ENCODE data around the gene ECHS1. TPM values are rescaled to one million over a fixed set of nuclear protein-coding genes. Genes with fewer than 3 reads are reported as not detected.

ECHS1 gene
- polyA plus RNA-seq, 3 donors, result 34.6 to 102 (median 85.1) TPM

DNA sequence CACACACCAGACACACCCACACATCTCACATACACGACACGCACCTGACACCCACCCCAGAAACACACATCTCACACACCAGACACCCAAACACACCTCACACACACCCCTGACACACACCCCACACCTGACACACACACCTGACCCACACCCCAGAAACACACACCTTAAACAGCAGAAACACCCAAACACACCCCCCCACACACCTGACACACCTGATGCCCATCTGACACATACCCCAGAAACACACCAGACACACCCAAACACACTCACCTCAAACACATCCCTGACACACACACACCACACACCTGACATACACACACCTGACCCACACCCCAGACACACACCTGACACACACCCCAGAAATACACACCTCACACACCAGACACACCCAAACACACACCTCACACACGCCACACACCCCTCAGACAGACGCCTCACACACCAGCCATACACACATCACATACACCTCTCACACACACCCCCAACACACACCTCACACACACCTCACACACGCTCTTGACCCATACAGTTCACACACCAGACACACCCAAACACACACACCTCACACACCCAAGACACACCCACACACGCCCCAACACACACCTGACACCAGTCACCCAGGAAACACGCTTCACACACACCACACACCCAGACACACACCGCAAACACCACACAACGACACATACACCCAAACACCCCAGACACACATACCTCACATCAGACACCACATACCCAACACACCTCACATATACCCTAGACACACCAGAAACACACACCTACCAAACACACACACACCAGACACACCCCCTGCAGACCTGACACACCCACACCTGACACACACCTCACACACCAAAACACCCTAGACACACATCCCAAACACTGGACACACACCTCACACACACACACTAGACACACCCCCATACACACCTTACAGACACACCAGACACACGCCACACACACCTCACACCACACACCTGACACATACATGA lies 34.8 kb downstream of the ECHS1 start:
- intact Hi-C loops (cut with micrococcal nuclease), result no loop called here
- Mint-ChIP-seq H3K9me3 (peaks cover 0 to 17% (median 7%) of the 10 kb centered on the region in 7 donors), H3K36me3 (no peaks in the 10 kb centered on the region), H3K27ac (no peak overlapping the region), H3K27me3 (ENCODE audit: low read depth in 3 of 3) (peaks cover 17 to 35% (median 34%) of the 10 kb centered on the region in 3 donors), H3K4me3 (no peak overlapping the region), H3K4me1 (peaks cover 7% of the 10 kb centered on the region)
- Histone ChIP-seq H3K4me1 (ENCODE audit: control insufficient read depth in 1 of 2, insufficient read depth in 2 of 2, low read length in 2 of 2) (peaks cover 7 to 12% of the 10 kb centered on the region in 2 donors), H2AFZ (ENCODE audit: insufficient read depth, low read depth, low read length, poor library complexity, severe bottlenecking) (no peak overlapping the region), H3K79me2 (ENCODE audit: insufficient read depth, low read length) (no peaks in the 10 kb centered on the region), H3K9ac (ENCODE audit: insufficient read depth, low read length, poor library complexity, severe bottlenecking) (no peak overlapping the region), H3K4me3 (replicated peaks in 1 of 3; ENCODE audit: low read depth in 2 of 3, low read length in 3 of 3) (no peak overlapping the region), H4K20me1 (ENCODE audit: insufficient read depth, low read length) (no peaks in the 10 kb centered on the region), H3K4me2 (replicated peaks; ENCODE audit: extremely low read depth, low read length, poor library complexity, severe bottlenecking) (no peak overlapping the region), H3K36me3 (replicated peaks in 1 of 2; ENCODE audit: control insufficient read depth in 1 of 2, insufficient read depth in 2 of 2, low read length in 2 of 2) (no peaks in the 10 kb centered on the region), H3K27ac (ENCODE audit: low read depth in 1 of 2, low read length in 2 of 2) (no peak overlapping the region), H3K27me3 (ENCODE audit: control insufficient read depth in 2 of 2, insufficient read depth in 2 of 2, low read length in 2 of 2) (peaks cover 9 to 50% of the 10 kb centered on the region in 2 donors), H3K9me3 (replicated peaks in 1 of 2; ENCODE audit: control insufficient read depth in 1 of 2, insufficient read depth in 1 of 2, low read length in 2 of 2) (peaks cover 5 to 29% of the 10 kb centered on the region in 2 donors)
- 92% methylated on average over 10 of the region's 10 CpGs for WGBS (ENCODE audit: insufficient coverage)
- DNase-seq, result no peak
- TF ChIP-seq CTCF (IDR thresholded peaks at IDR 0.05), result no peak

DNA sequence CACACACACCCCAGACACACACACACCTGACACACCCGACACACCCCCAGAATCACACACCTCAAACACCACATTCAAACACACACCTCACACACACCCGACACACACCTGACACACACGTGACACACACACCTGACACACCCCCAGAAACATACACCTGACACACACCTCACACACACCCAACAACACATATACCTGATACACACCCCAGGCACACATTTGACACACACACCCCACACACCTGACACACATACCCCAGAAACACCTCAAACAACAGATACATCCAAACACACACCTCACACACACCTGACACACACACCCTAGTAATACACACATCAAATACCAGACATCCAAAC lies 35.8 kb downstream of the ECHS1 start:
- no peak for DNase-seq
- H3K4me3 Mint-ChIP-seq, result no peak overlapping the region
- H3K4me1 ChIP-seq (ENCODE audit: control insufficient read depth in 1 of 2, insufficient read depth in 2 of 2, low read length in 2 of 2), result peaks cover 7 to 12% of the 10 kb centered on the region in 2 donors
- peaks cover 9 to 52% of the 10 kb centered on the region in 2 donors for H3K27me3 ChIP-seq (ENCODE audit: control insufficient read depth in 2 of 2, insufficient read depth in 2 of 2, low read length in 2 of 2)
- no peaks in the 10 kb centered on the region for H3K36me3 Mint-ChIP-seq
- no peak for TF ChIP-seq CTCF (IDR thresholded peaks at IDR 0.05)
- H3K27ac Mint-ChIP-seq, result no peak overlapping the region
- peaks cover 0 to 16% (median 8%) of the 10 kb centered on the region in 7 donors for H3K9me3 Mint-ChIP-seq
- H2AFZ ChIP-seq (ENCODE audit: insufficient read depth, low read depth, low read length, poor library complexity, severe bottlenecking), result no peak overlapping the region
- no peaks in the 10 kb centered on the region for H3K36me3 ChIP-seq (replicated peaks in 1 of 2; ENCODE audit: control insufficient read depth in 1 of 2, insufficient read depth in 2 of 2, low read length in 2 of 2)
- H4K20me1 ChIP-seq (ENCODE audit: insufficient read depth, low read length), result no peaks in the 10 kb centered on the region
- H3K79me2 ChIP-seq (ENCODE audit: insufficient read depth, low read length), result no peaks in the 10 kb centered on the region
- peaks cover 5 to 29% of the 10 kb centered on the region in 2 donors for H3K9me3 ChIP-seq (replicated peaks in 1 of 2; ENCODE audit: control insufficient read depth in 1 of 2, insufficient read depth in 1 of 2, low read length in 2 of 2)
- peaks cover 25 to 39% (median 36%) of the 10 kb centered on the region in 3 donors for H3K27me3 Mint-ChIP-seq (ENCODE audit: low read depth in 3 of 3)
- 86% methylated on average over 3 of the region's 3 CpGs for whole genome bisulfite sequencing (ENCODE audit: insufficient coverage)
- H3K4me3 ChIP-seq (replicated peaks in 1 of 3; ENCODE audit: low read depth in 2 of 3, low read length in 3 of 3), result no peak overlapping the region
- no peak overlapping the region for H3K4me2 ChIP-seq (replicated peaks; ENCODE audit: extremely low read depth, low read length, poor library complexity, severe bottlenecking)
- intact Hi-C loops (cut with micrococcal nuclease), result no loop called here
- no peak overlapping the region for H3K27ac ChIP-seq (ENCODE audit: low read depth in 1 of 2, low read length in 2 of 2)
- H3K9ac ChIP-seq (ENCODE audit: insufficient read depth, low read length, poor library complexity, severe bottlenecking), result no peak overlapping the region
- peaks cover 7% of the 10 kb centered on the region for H3K4me1 Mint-ChIP-seq

Data from CD14-positive monocyte (primary cell).